ENCODE results near the gene CDH16. TPM values are rescaled to one million over a fixed set of nuclear protein-coding genes. Genes with fewer than 3 reads are reported as not detected.

Gene CDH16
- total RNA-seq, 2 experiments from 2014 or later: not detected

DNA sequence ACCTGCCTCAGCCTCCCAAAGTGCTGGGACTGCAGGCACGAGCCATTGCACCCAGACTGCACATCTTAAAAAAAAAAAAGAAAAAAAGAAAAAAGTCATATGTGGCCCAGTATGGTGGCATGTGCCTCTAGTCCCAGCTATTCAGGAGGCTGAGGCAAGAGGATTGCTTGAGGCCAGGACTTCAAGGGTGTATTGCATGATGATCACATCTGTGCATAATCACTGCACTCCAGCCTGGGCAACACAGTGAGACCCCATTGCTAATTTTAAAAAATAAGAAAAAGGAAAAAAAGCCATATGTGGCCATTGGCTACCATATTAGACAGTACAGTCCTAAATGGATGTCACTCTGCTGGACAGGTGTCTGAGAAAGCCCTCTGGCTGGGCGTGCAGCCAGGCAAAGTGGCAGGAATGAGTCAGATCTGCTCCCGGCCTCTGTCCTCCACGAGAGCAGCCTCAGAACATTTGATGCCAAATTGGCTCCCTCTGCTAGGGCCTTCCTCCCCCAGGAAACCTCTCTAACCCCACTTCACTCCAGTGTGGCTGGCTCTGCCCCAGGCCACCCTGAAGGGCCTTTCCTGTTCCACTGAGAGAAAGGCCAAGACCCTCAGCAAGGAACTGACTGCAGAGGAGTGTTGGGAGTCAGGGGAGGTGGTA is 59.8 kb downstream of the CDH16 start:
- Mint-ChIP-seq H3K4me1 (ENCODE audit: low read depth) (no peaks in the 10 kb centered on the region), H3K36me3 (no peaks in the 10 kb centered on the region), H3K27me3 (no peaks in the 10 kb centered on the region), H3K27ac (no peak overlapping the region), H3K4me3 (no peak overlapping the region), H3K9me3 (no peaks in the 10 kb centered on the region)
- DNase-seq: no peak
- intact Hi-C loops (cut with micrococcal nuclease): no loop called here
- CTCF ChIA-PET: interaction anchor here (0.6 to 5.0 kb wide), 5 partner anchors 8 to 28 kb away, joined by 3 to 24 read pairs (median 10); partner anchors contain the start of gene NAE1
- POLR2A ChIA-PET: no interaction called here

Other genes starting within 250 kb of the CDH16 start
- 1 to 10 TPM; 2.8 to 4.1 TPM for gene CMTM4, start 222.1 kb downstream of the CDH16 start, total RNA-seq
- 10 to 100 TPM; 37.9 to 39.1 TPM for gene DYNC1LI2, start 167.3 kb downstream of the CDH16 start, total RNA-seq
- not detected for gene TERB1, start 117.3 kb downstream of the CDH16 start, total RNA-seq
- 100 to 1,000 TPM; 121 to 126 TPM for gene NAE1, start 87.9 kb downstream of the CDH16 start, total RNA-seq
- under 1 TPM in 1 of 2 experiments, not detected in 1; 0.12 TPM for gene CA7, start 74.5 kb downstream of the CDH16 start, total RNA-seq
- 10 to 100 TPM; 42.4 to 45.5 TPM for gene PDP2, start 38.4 kb downstream of the CDH16 start, total RNA-seq
- gene RRAD, start 6.7 kb upstream of the CDH16 start, total RNA-seq: under 1 TPM; 0.48 to 0.65 TPM
- gene CIAO2B, start 15.5 kb upstream of the CDH16 start, total RNA-seq: 100 to 1,000 TPM; 195 to 204 TPM
- 10 to 100 TPM; 32.5 to 32.7 TPM for gene CES2, start 16.6 kb upstream of the CDH16 start, total RNA-seq
- 1 to 10 TPM; 1.6 to 3.0 TPM for gene CES3, start 42.4 kb upstream of the CDH16 start, total RNA-seq
- gene CES4A, start 69.7 kb upstream of the CDH16 start, total RNA-seq: 10 to 100 TPM; 25.0 to 25.9 TPM
- 100 to 1,000 TPM; 155 to 163 TPM for gene CBFB, start 110.3 kb upstream of the CDH16 start, total RNA-seq
- 10 to 100 TPM; 11.4 to 12.3 TPM for gene PHAF1, start 191.1 kb upstream of the CDH16 start, total RNA-seq
- gene B3GNT9, start 232.1 kb upstream of the CDH16 start, total RNA-seq: 1 to 10 TPM; 5.1 to 5.6 TPM
- gene TRADD, start 241.0 kb upstream of the CDH16 start, total RNA-seq: 10 to 100 TPM; 41.7 to 43.2 TPM
- 10 to 100 TPM; 24.1 to 25.7 TPM for gene FBXL8, start 241.1 kb upstream of the CDH16 start, total RNA-seq
- 10 to 100 TPM; 34.8 to 36.1 TPM for gene HSF4, start 245.9 kb upstream of the CDH16 start, total RNA-seq